Nephron (organoid): ENCODE results near the gene COL27A1.

Experiments
- H3K27ac Mint-ChIP-seq, 3 experiments: 2 replicates each; pipeline ENCODE4 v1.8.0; 2020; ENCODE audit warnings: mixed read lengths in 3 of 3, mild to moderate bottlenecking in 2 of 3, moderate library complexity in 1 of 3
- H3K27me3 Mint-ChIP-seq: 2 replicates; pipeline ENCODE4 v1.8.0; 2021; ENCODE audit warnings: low read depth, mild to moderate bottlenecking, moderate library complexity, mixed read lengths
- H3K36me3 Mint-ChIP-seq: 2 replicates; pipeline ENCODE4 v1.8.0; 2020; ENCODE audit warnings: low read depth, mixed read lengths
- H3K4me1 Mint-ChIP-seq: 2 replicates; pipeline ENCODE4 v1.8.0; 2020; ENCODE audit warnings: mixed read lengths
- H3K4me3 Mint-ChIP-seq, 3 experiments: 2 replicates each; pipeline ENCODE4 v1.8.0; 2020; ENCODE audit warnings: mild to moderate bottlenecking in 3 of 3, mixed read lengths in 3 of 3, moderate library complexity in 2 of 3
- H3K9me3 Mint-ChIP-seq: 2 replicates; pipeline ENCODE4 v1.8.0; 2020; ENCODE audit warnings: mixed read lengths
- TF ChIP-seq, protein P1 (sequence below), 3 experiments: fragments of 200-600 bp; sonication (generic); IDR thresholded peaks; one replicate each; pipeline ENCODE4 v1.5.0; 2021; ENCODE audit warnings: antibody characterized with exemption in 3 of 3; ENCODE audit not compliant: unreplicated experiment in 3 of 3

COL27A1 gene

DNA sequence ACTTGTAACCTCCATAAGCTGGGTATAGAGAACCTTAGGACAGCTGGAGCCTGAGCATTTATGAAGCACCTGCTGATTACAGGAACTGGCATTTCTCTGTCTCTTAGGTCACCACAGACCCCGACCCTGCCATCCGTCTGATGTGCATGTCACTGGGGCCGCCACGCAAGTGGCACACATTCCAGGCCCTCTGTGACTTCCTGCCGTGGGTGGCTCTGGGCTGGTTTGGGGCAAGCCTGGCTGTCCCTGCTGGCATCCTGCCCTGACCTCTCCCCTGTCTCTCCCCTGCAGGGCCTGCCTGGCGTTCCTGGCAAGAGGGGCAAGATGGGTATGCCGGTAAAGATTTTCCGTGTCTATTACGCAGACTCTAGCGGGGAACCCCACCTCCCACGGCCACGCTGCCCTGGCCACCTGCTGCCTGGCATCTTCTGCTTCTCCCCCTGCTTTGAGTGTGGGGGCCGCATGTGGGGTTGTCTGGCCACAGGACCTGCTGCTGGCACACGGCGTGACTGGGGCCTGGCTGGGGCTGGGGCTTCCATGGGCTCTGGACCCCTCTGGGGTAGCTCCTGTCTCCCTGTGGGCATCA is 55.4 kb downstream of the COL27A1 start:
- TF ChIP-seq, protein P1, sequence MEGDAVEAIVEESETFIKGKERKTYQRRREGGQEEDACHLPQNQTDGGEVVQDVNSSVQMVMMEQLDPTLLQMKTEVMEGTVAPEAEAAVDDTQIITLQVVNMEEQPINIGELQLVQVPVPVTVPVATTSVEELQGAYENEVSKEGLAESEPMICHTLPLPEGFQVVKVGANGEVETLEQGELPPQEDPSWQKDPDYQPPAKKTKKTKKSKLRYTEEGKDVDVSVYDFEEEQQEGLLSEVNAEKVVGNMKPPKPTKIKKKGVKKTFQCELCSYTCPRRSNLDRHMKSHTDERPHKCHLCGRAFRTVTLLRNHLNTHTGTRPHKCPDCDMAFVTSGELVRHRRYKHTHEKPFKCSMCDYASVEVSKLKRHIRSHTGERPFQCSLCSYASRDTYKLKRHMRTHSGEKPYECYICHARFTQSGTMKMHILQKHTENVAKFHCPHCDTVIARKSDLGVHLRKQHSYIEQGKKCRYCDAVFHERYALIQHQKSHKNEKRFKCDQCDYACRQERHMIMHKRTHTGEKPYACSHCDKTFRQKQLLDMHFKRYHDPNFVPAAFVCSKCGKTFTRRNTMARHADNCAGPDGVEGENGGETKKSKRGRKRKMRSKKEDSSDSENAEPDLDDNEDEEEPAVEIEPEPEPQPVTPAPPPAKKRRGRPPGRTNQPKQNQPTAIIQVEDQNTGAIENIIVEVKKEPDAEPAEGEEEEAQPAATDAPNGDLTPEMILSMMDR (IDR thresholded peaks at IDR 0.05; ENCODE audit: unreplicated experiment in 3 of 3) = no peak
- peak overlapping the region in 2 of 3 experiments; percentile 68 to 70 for H3K27ac Mint-ChIP-seq
- H3K36me3 Mint-ChIP-seq = peaks cover 35% of the 10 kb centered on the region
- no peaks in the 10 kb centered on the region for H3K27me3 Mint-ChIP-seq
- H3K9me3 Mint-ChIP-seq = no peaks in the 10 kb centered on the region
- no peak overlapping the region for H3K4me3 Mint-ChIP-seq
- H3K4me1 Mint-ChIP-seq = peaks cover 87% of the 10 kb centered on the region

DNA sequence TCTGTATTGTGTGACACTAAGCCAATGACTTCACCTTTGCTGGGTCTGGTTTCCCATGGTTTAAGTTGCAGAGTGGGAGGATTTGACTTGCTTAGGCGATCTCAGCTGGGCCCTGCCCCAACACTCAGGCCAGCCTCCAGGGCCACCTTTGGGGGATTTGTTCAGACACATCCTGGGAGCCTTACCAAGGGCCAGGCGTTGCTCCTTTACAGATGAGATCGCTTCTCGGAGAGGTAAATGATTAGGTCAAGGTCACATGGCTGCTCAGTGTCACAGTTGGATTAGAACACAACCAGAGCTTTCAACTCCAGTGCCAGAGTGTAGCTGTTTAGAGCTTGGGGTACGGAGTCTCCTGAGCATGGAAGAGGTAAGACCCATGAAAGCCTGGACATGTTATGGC is 57.5 kb downstream of the COL27A1 start:
- Mint-ChIP-seq H3K4me3 (no peak overlapping the region), H3K9me3 (no peaks in the 10 kb centered on the region), H3K36me3 (peaks cover 35% of the 10 kb centered on the region), H3K27ac (peak overlapping the region; percentile 40 to 98 (median 60)), H3K4me1 (peaks cover 80% of the 10 kb centered on the region), H3K27me3 (no peaks in the 10 kb centered on the region)
- TF ChIP-seq, protein P1 (IDR thresholded peaks at IDR 0.05; ENCODE audit: unreplicated experiment in 3 of 3) = no peak

- Mint-ChIP-seq H3K4me1 (peaks cover 78% of the 10 kb centered on the region), H3K27ac (peak overlapping the region; percentile 8 to 98 (median 85)), H3K4me3 (no peak overlapping the region), H3K9me3 (no peaks in the 10 kb centered on the region), H3K36me3 (peaks cover 35% of the 10 kb centered on the region), H3K27me3 (no peaks in the 10 kb centered on the region)
- TF ChIP-seq, protein P1 (IDR thresholded peaks at IDR 0.05; ENCODE audit: unreplicated experiment in 3 of 3) = no peak
Measured at GRCh38 chr9:114213566-114213965, 58.2 kb downstream of the COL27A1 start.

- peaks cover 80% of the 10 kb centered on the region for H3K4me1 Mint-ChIP-seq
- peak overlapping the region; percentile 8 to 98 (median 85) for H3K27ac Mint-ChIP-seq
- peaks cover 38% of the 10 kb centered on the region for H3K36me3 Mint-ChIP-seq
- H3K4me3 Mint-ChIP-seq = no peak overlapping the region
- no peaks in the 10 kb centered on the region for H3K9me3 Mint-ChIP-seq
- no peaks in the 10 kb centered on the region for H3K27me3 Mint-ChIP-seq
- TF ChIP-seq, protein P1 (IDR thresholded peaks at IDR 0.05; ENCODE audit: unreplicated experiment in 3 of 3) = no peak
Measured at GRCh38 chr9:114214181-114214580, 58.8 kb downstream of the COL27A1 start.

GRCh38 chr9:114214686-114215414 is 59.5 kb downstream of the COL27A1 start:
- Mint-ChIP-seq H3K27ac (peak overlapping the region; percentile 28 to 98 (median 85)), H3K4me3 (no peak overlapping the region), H3K9me3 (no peaks in the 10 kb centered on the region), H3K36me3 (peaks cover 35% of the 10 kb centered on the region), H3K27me3 (no peaks in the 10 kb centered on the region), H3K4me1 (peaks cover 77% of the 10 kb centered on the region)
- TF ChIP-seq, protein P1 (IDR thresholded peaks at IDR 0.05; ENCODE audit: unreplicated experiment in 3 of 3) = no peak
